ENCODE results near the gene PLXNC1. TPM values are rescaled to one million over a fixed set of nuclear protein-coding genes. Genes with fewer than 3 reads are reported as not detected.

Gene PLXNC1
- total RNA-seq, 1 donor from 2014 or later = 1.8 TPM

DNA sequence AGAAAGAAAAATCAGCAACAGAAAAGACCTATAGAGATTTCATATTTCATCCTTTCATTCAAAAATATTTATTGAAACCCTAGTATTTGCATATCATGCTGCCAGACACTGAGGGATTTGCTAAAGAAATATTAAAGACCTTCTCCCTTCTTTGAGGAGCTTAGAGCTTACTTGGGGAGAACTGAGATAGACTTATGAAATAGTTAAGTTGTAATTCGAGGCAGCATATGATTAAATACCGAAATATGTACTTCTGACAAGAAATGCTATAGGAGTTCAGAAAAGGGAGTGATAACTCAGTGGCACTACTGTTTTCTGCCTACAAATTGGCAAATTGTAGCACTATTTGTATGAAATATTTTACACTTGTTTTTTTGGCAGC is 59.1 kb downstream of the PLXNC1 start:
- peak overlapping the region; percentile 62 to 80 for H3K27ac ChIP-seq

DNA sequence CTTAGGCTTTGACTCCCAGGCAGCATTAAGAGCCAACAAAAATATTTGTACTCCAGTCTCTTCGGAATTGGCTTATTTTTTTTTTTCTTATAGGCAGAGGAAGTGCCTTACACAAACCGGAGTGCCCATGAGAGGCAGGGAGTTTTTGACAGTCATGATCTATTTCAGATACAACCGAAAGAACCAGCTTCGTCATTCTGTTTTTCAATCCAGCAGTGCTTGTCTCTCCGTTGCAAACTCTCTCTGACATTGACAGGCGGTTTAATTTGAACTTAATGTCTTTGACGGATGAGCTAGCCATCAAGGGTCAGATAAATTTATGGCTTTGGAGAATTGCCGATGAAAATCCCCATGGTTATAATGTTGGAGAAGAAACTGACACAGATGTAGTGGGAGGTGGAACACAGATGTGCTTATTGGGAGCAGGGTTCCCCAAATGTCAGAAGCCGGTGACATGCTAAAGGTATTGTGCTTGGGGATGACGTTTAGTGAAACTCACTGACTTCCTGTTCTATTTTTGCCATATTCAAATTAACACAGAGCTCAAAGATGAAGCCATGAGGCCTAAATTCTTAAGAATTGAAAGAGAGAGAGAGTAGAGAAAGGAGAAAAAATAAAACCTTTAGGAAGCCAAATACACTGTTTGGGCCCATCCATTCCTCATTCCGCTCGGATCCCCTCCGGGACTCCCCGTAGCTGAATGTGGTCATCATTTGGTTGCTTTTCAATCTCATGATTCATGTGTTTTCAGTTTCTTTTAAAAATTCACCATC is 59.7 kb downstream of the PLXNC1 start:
- H3K27me3 ChIP-seq = no peaks in the 10 kb centered on the region
- H3K36me3 ChIP-seq = no peaks in the 10 kb centered on the region
- H3K27ac ChIP-seq = peak overlapping the region; percentile 62 to 80
- TF ChIP-seq, protein P1, sequence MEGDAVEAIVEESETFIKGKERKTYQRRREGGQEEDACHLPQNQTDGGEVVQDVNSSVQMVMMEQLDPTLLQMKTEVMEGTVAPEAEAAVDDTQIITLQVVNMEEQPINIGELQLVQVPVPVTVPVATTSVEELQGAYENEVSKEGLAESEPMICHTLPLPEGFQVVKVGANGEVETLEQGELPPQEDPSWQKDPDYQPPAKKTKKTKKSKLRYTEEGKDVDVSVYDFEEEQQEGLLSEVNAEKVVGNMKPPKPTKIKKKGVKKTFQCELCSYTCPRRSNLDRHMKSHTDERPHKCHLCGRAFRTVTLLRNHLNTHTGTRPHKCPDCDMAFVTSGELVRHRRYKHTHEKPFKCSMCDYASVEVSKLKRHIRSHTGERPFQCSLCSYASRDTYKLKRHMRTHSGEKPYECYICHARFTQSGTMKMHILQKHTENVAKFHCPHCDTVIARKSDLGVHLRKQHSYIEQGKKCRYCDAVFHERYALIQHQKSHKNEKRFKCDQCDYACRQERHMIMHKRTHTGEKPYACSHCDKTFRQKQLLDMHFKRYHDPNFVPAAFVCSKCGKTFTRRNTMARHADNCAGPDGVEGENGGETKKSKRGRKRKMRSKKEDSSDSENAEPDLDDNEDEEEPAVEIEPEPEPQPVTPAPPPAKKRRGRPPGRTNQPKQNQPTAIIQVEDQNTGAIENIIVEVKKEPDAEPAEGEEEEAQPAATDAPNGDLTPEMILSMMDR (IDR thresholded peaks at IDR 0.05) = no peak
- peaks cover 0 to 7% of the 10 kb centered on the region in 2 donors for H3K4me1 ChIP-seq
- no peak for DNase-seq (ENCODE audit: low spot score in 2 of 2)
- H3K4me3 ChIP-seq = peak overlapping the region; percentile 26 to 45
- intact Hi-C loops (cut with DNase I) = no loop called here
- H3K9me3 ChIP-seq = no peaks in the 10 kb centered on the region

More for the DNA sequence above, 59.1 kb downstream of the PLXNC1 start:
- TF ChIP-seq, protein P1 (IDR thresholded peaks at IDR 0.05) = no peak
- intact Hi-C loops (cut with DNase I) = no loop called here
- DNase-seq (ENCODE audit: low spot score in 2 of 2) = no peak
- H3K4me3 ChIP-seq = peak overlapping the region; percentile 26 to 45
- no peaks in the 10 kb centered on the region for H3K36me3 ChIP-seq
- H3K9me3 ChIP-seq = no peaks in the 10 kb centered on the region
- no peaks in the 10 kb centered on the region for H3K27me3 ChIP-seq
- peaks cover 0 to 7% of the 10 kb centered on the region in 2 donors for H3K4me1 ChIP-seq

DNA sequence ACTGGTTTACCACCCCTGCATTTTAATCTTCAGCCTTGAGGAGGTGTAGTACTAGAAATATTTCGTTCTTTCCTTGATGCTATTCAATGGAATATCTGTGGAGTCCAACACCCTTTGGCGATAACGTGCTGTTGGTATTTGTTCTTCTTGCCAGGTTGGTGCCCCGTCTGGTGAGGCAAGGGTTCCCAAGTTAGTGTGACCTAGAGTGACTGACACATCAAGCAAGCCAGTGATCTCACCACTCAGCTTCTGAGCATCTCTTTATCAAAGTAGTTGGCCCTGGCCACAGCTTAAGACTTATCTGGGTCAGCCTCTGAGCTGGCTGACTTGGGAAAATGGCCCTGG is 60.2 kb downstream of the PLXNC1 start:
- intact Hi-C loops (cut with DNase I) = no loop called here
- no peaks in the 10 kb centered on the region for H3K27me3 ChIP-seq
- H3K27ac ChIP-seq = peak overlapping the region; percentile 62 to 80
- no peaks in the 10 kb centered on the region for H3K9me3 ChIP-seq
- TF ChIP-seq, protein P1 (IDR thresholded peaks at IDR 0.05) = no peak
- H3K4me1 ChIP-seq = peaks cover 0 to 7% of the 10 kb centered on the region in 2 donors
- H3K36me3 ChIP-seq = no peaks in the 10 kb centered on the region
- peak overlapping the region in 1 of 2 donors; percentile 45 for H3K4me3 ChIP-seq
- no peak for DNase-seq (ENCODE audit: low spot score in 2 of 2)

DNA sequence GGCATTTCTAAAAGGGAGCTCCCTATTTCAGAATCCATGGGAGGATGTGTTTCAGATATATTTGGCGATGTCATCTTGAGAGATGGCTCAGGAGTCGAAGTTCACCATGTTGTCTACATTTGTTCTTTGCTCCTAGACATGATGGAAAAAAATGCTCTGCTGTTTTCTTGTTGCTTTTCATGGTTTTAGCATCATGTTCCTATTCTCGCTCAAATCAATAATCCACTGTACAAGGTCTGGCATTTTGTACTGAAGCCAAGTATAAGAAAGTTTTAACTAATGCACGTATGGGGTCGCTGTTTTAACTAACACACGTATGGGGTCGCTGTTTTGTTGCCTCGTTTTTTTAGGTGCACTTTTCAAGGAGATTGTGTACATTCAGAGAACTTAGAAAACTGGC is 60.9 kb downstream of the PLXNC1 start:
- Histone ChIP-seq H3K27me3 (no peaks in the 10 kb centered on the region), H3K27ac (no peak overlapping the region), H3K36me3 (no peaks in the 10 kb centered on the region), H3K9me3 (no peaks in the 10 kb centered on the region), H3K4me3 (no peak overlapping the region), H3K4me1 (peaks cover 0 to 7% of the 10 kb centered on the region in 2 donors)
- DNase-seq (ENCODE audit: low spot score in 2 of 2) = no peak
- TF ChIP-seq, protein P1 (IDR thresholded peaks at IDR 0.05) = no peak
- intact Hi-C loops (cut with DNase I) = no loop called here

DNA sequence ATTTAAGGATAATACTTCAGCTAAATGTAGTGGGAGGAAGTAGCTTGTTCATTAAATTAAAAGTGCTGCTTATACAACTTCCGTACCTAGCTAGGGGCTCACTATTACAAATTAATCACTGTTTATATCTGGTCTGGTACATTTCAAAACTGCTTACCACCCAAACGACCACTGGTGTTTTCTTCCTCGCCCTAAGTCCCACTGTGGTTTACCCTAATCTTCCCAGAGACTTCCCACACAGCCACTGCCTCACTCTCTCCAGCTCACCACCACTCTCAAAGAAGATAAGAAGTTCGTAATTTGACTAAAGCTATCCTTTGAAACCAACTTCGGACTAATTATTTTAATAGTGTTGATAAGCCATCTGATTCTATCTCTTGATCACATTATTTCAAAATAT is 62.6 kb downstream of the PLXNC1 start:
- intact Hi-C loops (cut with DNase I) = no loop called here
- H3K4me1 ChIP-seq = peaks cover 0 to 7% of the 10 kb centered on the region in 2 donors
- TF ChIP-seq, protein P1 (IDR thresholded peaks at IDR 0.05) = no peak
- H3K27ac ChIP-seq = no peak overlapping the region
- no peaks in the 10 kb centered on the region for H3K27me3 ChIP-seq
- no peaks in the 10 kb centered on the region for H3K9me3 ChIP-seq
- no peak for DNase-seq (ENCODE audit: low spot score in 2 of 2)
- no peak overlapping the region for H3K4me3 ChIP-seq
- no peaks in the 10 kb centered on the region for H3K36me3 ChIP-seq
